Thyroid gland (tissue), 4 donors: Measurements from ENCODE around the gene ESYT2.

Experiments used
- CTCF ChIP-seq, 6 experiments: fragments of 200-600 bp in 3 of 6; fragments of 450-650 bp in 3 of 6; sonication (generic) in 3 of 6; IDR thresholded peaks; one replicate each; pipeline ENCODE4 v1.5.1; 2016 to 2019; ENCODE audit warnings: antibody characterized with exemption in 6 of 6, mild to moderate bottlenecking in 2 of 6, inconsistent platforms in 1 of 6, moderate library complexity in 1 of 6
- POLR2A ChIP-seq, 2 donors: fragments of 450-650 bp; IDR thresholded peaks; one replicate each; pipeline ENCODE4 v1.6.1; 2017; ENCODE audit warnings: antibody characterized with exemption in 2 of 2, mild to moderate bottlenecking in 2 of 2, moderate library complexity in 1 of 2

- TF ChIP-seq CTCF (IDR thresholded peaks at IDR 0.05) (no peak), POLR2A (IDR thresholded peaks at IDR 0.05) (no peak)
Measured at GRCh38 chr7:158805937-158806336, 23.4 kb downstream of the ESYT2 start.
